HepG2 (cell line): ENCODE data around the gene IFI35. TPM values are rescaled to one million over a fixed set of nuclear protein-coding genes. Genes with fewer than 3 reads are reported as not detected.
A peak's percentile ranks its signal among the peaks of the same experiment; 100 is the strongest.

Experiments used
- DNMT1 ChIP-seq: sonication (generic); formaldehyde crosslinking; IDR thresholded peaks from 2 replicates; pipeline ENCODE4 v1.5.1; 2020; ENCODE audit warnings: mild to moderate bottlenecking, missing genetic modification reagents
- E2F1 ChIP-seq: sonication (generic); formaldehyde crosslinking; IDR thresholded peaks from 2 replicates; pipeline ENCODE4 v1.5.0; 2020; ENCODE audit warnings: missing genetic modification reagents
- GTF3A ChIP-seq: sonication (generic); formaldehyde crosslinking; conservative IDR thresholded peaks from 2 replicates; pipeline ENCODE4 v1.4.0; 2020; ENCODE audit warnings: mild to moderate bottlenecking, missing genetic modification reagents
- KLF16 ChIP-seq, 2 experiments: sonication (generic) in 1 of 2; formaldehyde crosslinking in 1 of 2; IDR thresholded peaks; 2 replicates each; pipeline versions ENCODE4 v1.6.1 to v1.8.0; 2016 to 2023; ENCODE audit warnings: missing genetic modification reagents in 2 of 2, missing compliant biosample characterization in 1 of 2
- KMT2B ChIP-seq: IDR thresholded peaks from 2 replicates; pipeline ENCODE4 v1.6.1; 2016; ENCODE audit warnings: missing genetic modification reagents, missing compliant biosample characterization
- MXI1 ChIP-seq: IDR thresholded peaks from 3 replicates; pipeline ENCODE4 v1.6.1; 2012; ENCODE audit warnings: low read depth, low read length, inconsistent platforms, borderline replicate concordance
- STAG1 ChIP-seq: sonication (generic); formaldehyde crosslinking; IDR thresholded peaks from 2 replicates; pipeline ENCODE4 v1.4.0; 2020; ENCODE audit warnings: missing genetic modification reagents
- THYN1 ChIP-seq: sonication (generic); formaldehyde crosslinking; IDR thresholded peaks from 2 replicates; pipeline ENCODE4 v1.8.1; 2023; ENCODE audit warnings: low read depth, mild to moderate bottlenecking, moderate library complexity, missing genetic modification reagents, borderline replicate concordance
- ZFP82 ChIP-seq: sonication (generic); formaldehyde crosslinking; IDR thresholded peaks from 2 replicates; pipeline ENCODE4 v1.5.1; 2020; ENCODE audit warnings: mild to moderate bottlenecking, missing genetic modification reagents, borderline replicate concordance
- ZNF138 ChIP-seq: sonication (generic); formaldehyde crosslinking; IDR thresholded peaks from 2 replicates; pipeline ENCODE4 v1.5.0; 2020; ENCODE audit warnings: mild to moderate bottlenecking, low read depth, missing genetic modification reagents
- ZNF235 ChIP-seq: sonication (generic); formaldehyde crosslinking; IDR thresholded peaks from 2 replicates; pipeline ENCODE4 v1.8.1; 2023; ENCODE audit warnings: mild to moderate bottlenecking, missing genetic modification reagents, borderline replicate concordance
- ZNF335 ChIP-seq: sonication (generic); formaldehyde crosslinking; IDR thresholded peaks from 2 replicates; pipeline ENCODE4 v1.4.0; 2020; ENCODE audit warnings: missing genetic modification reagents
- ZNF350 ChIP-seq: sonication (generic); formaldehyde crosslinking; IDR thresholded peaks from 2 replicates; pipeline ENCODE4 v1.4.0; 2020; ENCODE audit warnings: mild to moderate bottlenecking, low read depth, missing genetic modification reagents, borderline replicate concordance
- ZNF354B ChIP-seq: sonication (generic); formaldehyde crosslinking; IDR thresholded peaks from 2 replicates; pipeline ENCODE4 v1.8.0; 2022; ENCODE audit warnings: mild to moderate bottlenecking, missing genetic modification reagents
- ZNF383 ChIP-seq: sonication (generic); formaldehyde crosslinking; IDR thresholded peaks from 2 replicates; pipeline ENCODE4 v1.4.0; 2020; ENCODE audit warnings: missing genetic modification reagents, mild to moderate bottlenecking, borderline replicate concordance
- ZNF563 ChIP-seq: sonication (generic); formaldehyde crosslinking; IDR thresholded peaks from 2 replicates; pipeline ENCODE4 v1.8.0; 2022; ENCODE audit warnings: mild to moderate bottlenecking, moderate library complexity, missing genetic modification reagents
- ZNF83 ChIP-seq: sonication (generic); formaldehyde crosslinking; IDR thresholded peaks from 2 replicates; pipeline ENCODE4 v1.4.0; 2020; ENCODE audit warnings: missing genetic modification reagents, mild to moderate bottlenecking, borderline replicate concordance
- ZNF891 ChIP-seq: sonication (generic); formaldehyde crosslinking; IDR thresholded peaks from 2 replicates; pipeline ENCODE4 v1.5.0; 2020; ENCODE audit warnings: mild to moderate bottlenecking, missing genetic modification reagents
- polyA plus RNA-seq, 8 experiments: library from polyadenylated mRNA; depleted of rRNA in 3 of 8; stranded (reverse) in 7 of 8; unstranded in 1 of 8; fragments of >200 nt; fragmentation: Illumina TruSeq in 4 of 8; extraction: Trizol in 4 of 8; gene quantifications; 2 replicates each; pipeline versions ENCODE4 v1.2.1 to v1.2.3, GENCODE V29; 2011 to 2016; ENCODE audit warnings: low read depth in 4 of 8, missing spikeins in 1 of 8, mixed read lengths in 1 of 8; ENCODE audit not compliant: insufficient read depth in 1 of 8
- total RNA-seq, 5 experiments: library from RNA; depleted of rRNA; stranded (reverse); fragments of >200 nt; fragmentation: Illumina TruSeq; extraction: Trizol; gene quantifications; 2 replicates each; pipeline ENCODE4 v1.2.3, GENCODE V29; 2016; ENCODE audit warnings: low read depth in 1 of 5
- TF ChIP-seq, protein P1 (sequence below): sonication (generic); formaldehyde crosslinking; IDR thresholded peaks from 2 replicates; pipeline ENCODE4 v1.4.0; 2020; ENCODE audit warnings: missing genetic modification reagents, borderline replicate concordance
- TF ChIP-seq, protein P2 (sequence below): sonication (generic); formaldehyde crosslinking; IDR thresholded peaks from 2 replicates; pipeline ENCODE4 v1.4.0; 2020; ENCODE audit warnings: missing genetic modification reagents
- TF ChIP-seq, protein P3 (sequence below): IDR thresholded peaks from 2 replicates; pipeline ENCODE4 v1.6.1; 2016; ENCODE audit warnings: low read depth

Gene IFI35
- total and polyA plus RNA-seq, 2 of the 13 experiments (the other 11 are each of a cell fraction or from before 2014, with no cell fraction given), result 28.9 to 38.1 TPM

DNA sequence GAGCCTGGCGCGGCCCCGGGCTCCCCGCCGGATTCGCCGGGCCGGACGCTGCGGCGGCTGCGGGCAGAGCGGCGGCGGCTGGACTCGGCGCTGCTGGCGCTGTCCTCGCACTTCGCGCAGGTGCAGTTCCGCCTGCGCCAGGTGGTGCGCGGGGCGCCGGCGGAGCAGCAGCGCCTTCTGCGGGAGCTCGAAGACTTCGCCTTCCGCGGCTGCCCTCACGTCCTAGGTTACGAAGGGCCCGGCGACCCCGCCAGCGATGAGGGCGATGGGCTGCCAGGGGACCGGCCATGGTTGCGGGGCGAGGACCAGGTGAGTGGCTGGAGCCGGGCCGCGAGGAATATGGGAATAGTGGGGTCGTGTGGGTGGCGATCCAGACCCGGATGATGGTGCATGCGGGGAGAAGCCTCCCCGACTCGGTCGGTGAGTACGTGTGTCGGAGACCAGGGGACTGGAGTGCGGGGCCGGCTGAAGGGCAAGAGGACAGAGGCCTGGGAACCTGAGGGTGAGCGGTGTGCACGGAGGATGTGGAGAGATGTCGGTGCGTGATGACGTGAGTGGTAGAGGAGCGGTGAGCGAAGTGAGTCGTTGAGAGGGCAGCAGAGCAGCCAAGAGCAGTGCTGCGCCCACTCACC, 25.7 kb upstream of the IFI35 start (continued):
- TF ChIP-seq, protein P1, sequence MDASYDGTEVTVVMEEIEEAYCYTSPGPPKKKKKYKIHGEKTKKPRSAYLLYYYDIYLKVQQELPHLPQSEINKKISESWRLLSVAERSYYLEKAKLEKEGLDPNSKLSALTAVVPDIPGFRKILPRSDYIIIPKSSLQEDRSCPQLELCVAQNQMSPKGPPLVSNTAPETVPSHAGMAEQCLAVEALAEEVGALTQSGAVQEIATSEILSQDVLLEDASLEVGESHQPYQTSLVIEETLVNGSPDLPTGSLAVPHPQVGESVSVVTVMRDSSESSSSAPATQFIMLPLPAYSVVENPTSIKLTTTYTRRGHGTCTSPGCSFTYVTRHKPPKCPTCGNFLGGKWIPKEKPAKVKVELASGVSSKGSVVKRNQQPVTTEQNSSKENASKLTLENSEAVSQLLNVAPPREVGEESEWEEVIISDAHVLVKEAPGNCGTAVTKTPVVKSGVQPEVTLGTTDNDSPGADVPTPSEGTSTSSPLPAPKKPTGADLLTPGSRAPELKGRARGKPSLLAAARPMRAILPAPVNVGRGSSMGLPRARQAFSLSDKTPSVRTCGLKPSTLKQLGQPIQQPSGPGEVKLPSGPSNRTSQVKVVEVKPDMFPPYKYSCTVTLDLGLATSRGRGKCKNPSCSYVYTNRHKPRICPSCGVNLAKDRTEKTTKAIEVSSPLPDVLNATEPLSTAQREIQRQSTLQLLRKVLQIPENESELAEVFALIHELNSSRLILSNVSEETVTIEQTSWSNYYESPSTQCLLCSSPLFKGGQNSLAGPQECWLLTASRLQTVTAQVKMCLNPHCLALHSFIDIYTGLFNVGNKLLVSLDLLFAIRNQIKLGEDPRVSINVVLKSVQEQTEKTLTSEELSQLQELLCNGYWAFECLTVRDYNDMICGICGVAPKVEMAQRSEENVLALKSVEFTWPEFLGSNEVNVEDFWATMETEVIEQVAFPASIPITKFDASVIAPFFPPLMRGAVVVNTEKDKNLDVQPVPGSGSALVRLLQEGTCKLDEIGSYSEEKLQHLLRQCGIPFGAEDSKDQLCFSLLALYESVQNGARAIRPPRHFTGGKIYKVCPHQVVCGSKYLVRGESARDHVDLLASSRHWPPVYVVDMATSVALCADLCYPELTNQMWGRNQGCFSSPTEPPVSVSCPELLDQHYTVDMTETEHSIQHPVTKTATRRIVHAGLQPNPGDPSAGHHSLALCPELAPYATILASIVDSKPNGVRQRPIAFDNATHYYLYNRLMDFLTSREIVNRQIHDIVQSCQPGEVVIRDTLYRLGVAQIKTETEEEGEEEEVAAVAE (CRISPR knock-in tag), result peak; percentile 44; the same call in 1 of the 2 replicates
- TF ChIP-seq ZNF354B (CRISPR knock-in tag) (no peak), DNMT1 (peak; percentile 57; the same call in 1 of the 2 replicates), ZNF350 (no peak; the same call in 1 of the 2 replicates), ZNF383 (CRISPR knock-in tag) (no peak), ZNF891 (CRISPR knock-in tag) (peak; percentile 21; the same call in 1 of the 2 replicates), STAG1 (CRISPR knock-in tag) (peak; percentile 70), ZNF83 (CRISPR knock-in tag) (no peak), ZNF335 (CRISPR knock-in tag) (no peak), ZNF235 (CRISPR knock-in tag) (no peak), ZNF138 (CRISPR knock-in tag) (peak; percentile 21; the same call in 1 of the 2 replicates), GTF3A (no peak), ZFP82 (peak; percentile 26; the same call in 1 of the 2 replicates), ZNF563 (CRISPR knock-in tag) (peak; percentile 95), KMT2B (no peak), MXI1 (no peak; the same call in 2 of the 3 replicates), KLF16 (CRISPR knock-in tag; IDR thresholded peaks at IDR 0.05) (0 out of 4 replicates have a peak, but pooled peaks of 1 of the 2 experiments have one; percentile 31), E2F1 (no peak), THYN1 (CRISPR knock-in tag) (no peak)
- TF ChIP-seq, protein P2, sequence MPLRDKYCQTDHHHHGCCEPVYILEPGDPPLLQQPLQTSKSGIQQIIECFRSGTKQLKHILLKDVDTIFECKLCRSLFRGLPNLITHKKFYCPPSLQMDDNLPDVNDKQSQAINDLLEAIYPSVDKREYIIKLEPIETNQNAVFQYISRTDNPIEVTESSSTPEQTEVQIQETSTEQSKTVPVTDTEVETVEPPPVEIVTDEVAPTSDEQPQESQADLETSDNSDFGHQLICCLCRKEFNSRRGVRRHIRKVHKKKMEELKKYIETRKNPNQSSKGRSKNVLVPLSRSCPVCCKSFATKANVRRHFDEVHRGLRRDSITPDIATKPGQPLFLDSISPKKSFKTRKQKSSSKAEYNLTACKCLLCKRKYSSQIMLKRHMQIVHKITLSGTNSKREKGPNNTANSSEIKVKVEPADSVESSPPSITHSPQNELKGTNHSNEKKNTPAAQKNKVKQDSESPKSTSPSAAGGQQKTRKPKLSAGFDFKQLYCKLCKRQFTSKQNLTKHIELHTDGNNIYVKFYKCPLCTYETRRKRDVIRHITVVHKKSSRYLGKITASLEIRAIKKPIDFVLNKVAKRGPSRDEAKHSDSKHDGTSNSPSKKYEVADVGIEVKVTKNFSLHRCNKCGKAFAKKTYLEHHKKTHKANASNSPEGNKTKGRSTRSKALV (CRISPR knock-in tag), result no peak
- TF ChIP-seq, protein P3, sequence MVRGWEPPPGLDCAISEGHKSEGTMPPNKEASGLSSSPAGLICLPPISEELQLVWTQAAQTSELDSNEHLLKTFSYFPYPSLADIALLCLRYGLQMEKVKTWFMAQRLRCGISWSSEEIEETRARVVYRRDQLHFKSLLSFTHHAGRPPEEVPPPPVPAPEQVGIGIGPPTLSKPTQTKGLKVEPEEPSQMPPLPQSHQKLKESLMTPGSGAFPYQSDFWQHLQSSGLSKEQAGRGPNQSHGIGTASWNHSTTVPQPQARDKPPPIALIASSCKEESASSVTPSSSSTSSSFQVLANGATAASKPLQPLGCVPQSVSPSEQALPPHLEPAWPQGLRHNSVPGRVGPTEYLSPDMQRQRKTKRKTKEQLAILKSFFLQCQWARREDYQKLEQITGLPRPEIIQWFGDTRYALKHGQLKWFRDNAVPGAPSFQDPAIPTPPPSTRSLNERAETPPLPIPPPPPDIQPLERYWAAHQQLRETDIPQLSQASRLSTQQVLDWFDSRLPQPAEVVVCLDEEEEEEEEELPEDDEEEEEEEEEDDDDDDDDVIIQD, result no peak
